Activated CD4-positive, alpha-beta T cell treated with anti-CD3 and anti-CD28 coated beads, Interleukin-2, amount 10 ng/mL, durations not matched to agents 7 days and 5 days (primary cell): ENCODE measurements around the gene WFDC9. TPM values are rescaled to one million over a fixed set of nuclear protein-coding genes. Genes with fewer than 3 reads are reported as not detected.
A peak's percentile ranks its signal among the peaks of the same experiment; 100 is the strongest.

Source experiments
- CTCF ChIA-PET: fragments of 350-600 bp; sonication (Branson Sonifier 250); formaldehyde crosslinking; loops from one replicate; lab custom pipeline; 2021; ENCODE audit warnings: antibody characterized with exemption; lab: Charles Lee
- POLR2A ChIA-PET: fragments of 350-600 bp; sonication (Branson Sonifier 250); formaldehyde crosslinking; loops from one replicate; lab custom pipeline; 2021; ENCODE audit warnings: antibody characterized with exemption; lab: Charles Lee
- DNase-seq: peaks from one replicate; pipeline ENCODE4 v3.0.0-alpha.2; 2020
- H3K27ac Mint-ChIP-seq: one replicate; pipeline ENCODE4 v1.8.0; 2021; ENCODE audit warnings: mild to moderate bottlenecking, moderate library complexity, mixed read lengths
- H3K27me3 Mint-ChIP-seq: one replicate; pipeline ENCODE4 v1.8.0; 2021; ENCODE audit warnings: mixed read lengths
- H3K36me3 Mint-ChIP-seq: one replicate; pipeline ENCODE4 v1.8.0; 2021; ENCODE audit warnings: low read depth, mixed read lengths
- H3K4me1 Mint-ChIP-seq: one replicate; pipeline ENCODE4 v1.8.0; 2021; ENCODE audit warnings: mixed read lengths
- H3K4me3 Mint-ChIP-seq: one replicate; pipeline ENCODE4 v1.8.0; 2021; ENCODE audit warnings: mild to moderate bottlenecking, moderate library complexity, mixed read lengths
- H3K9me3 Mint-ChIP-seq: one replicate; pipeline ENCODE4 v1.8.0; 2021; ENCODE audit warnings: mixed read lengths
- total RNA-seq, 2 experiments: library from RNA; stranded (reverse); gene quantifications; one replicate each; pipeline ENCODE4 v1.2.3, GENCODE V29; 2021

Gene WFDC9
- total RNA-seq, 2 experiments from 2014 or later = not detected

GRCh38 chr20:45630371-45630770 is 713 bp downstream of the WFDC9 start:
- H3K9me3 Mint-ChIP-seq = no peaks in the 10 kb centered on the region
- peaks cover 27% of the 10 kb centered on the region for H3K27me3 Mint-ChIP-seq
- no peak for DNase-seq
- H3K4me1 Mint-ChIP-seq = no peaks in the 10 kb centered on the region
- no peak overlapping the region for H3K27ac Mint-ChIP-seq
- ChIA-PET CTCF (interaction anchor here (1.8 kb wide), 1 partner anchor 141 kb away, joined by 5 read pairs; no protein-coding TSS in a partner anchor), POLR2A (no interaction called here)
- no peak overlapping the region for H3K4me3 Mint-ChIP-seq
- no peaks in the 10 kb centered on the region for H3K36me3 Mint-ChIP-seq

- H3K4me3 Mint-ChIP-seq = no peak within 1 kb of the TSS
- peaks cover 32% of the 10 kb centered on the region for H3K27me3 Mint-ChIP-seq
- no peaks in the 10 kb centered on the region for H3K4me1 Mint-ChIP-seq
- ChIA-PET POLR2A (no interaction called here), CTCF (interaction anchor here (0.5 to 1.8 kb wide), 4 partner anchors 15 to 267 kb away, joined by 4 to 5 read pairs (median 4); partner anchors contain the start of gene SYS1)
- no peak within 1 kb of the TSS for H3K27ac Mint-ChIP-seq
- no peaks in the 10 kb centered on the region for H3K9me3 Mint-ChIP-seq
- H3K36me3 Mint-ChIP-seq = no peaks in the 10 kb centered on the region
- DNase-seq = peak; percentile 11
Measured at GRCh38 chr20:45629496-45630100, 1.5 kb downstream of the WFDC9 start, which contains the start of gene WFDC10A. Gene WFDC10A, plus strand, starts transcription at chr20:45629739. Its CDS starts 75 bp downstream, at chr20:45629814.

GRCh38 chr20:45626540-45626939 is 4.5 kb downstream of the WFDC9 start:
- H3K36me3 Mint-ChIP-seq = no peaks in the 10 kb centered on the region
- H3K9me3 Mint-ChIP-seq = no peaks in the 10 kb centered on the region
- H3K27me3 Mint-ChIP-seq = peaks cover 30% of the 10 kb centered on the region
- H3K27ac Mint-ChIP-seq = no peak overlapping the region
- H3K4me3 Mint-ChIP-seq = no peak overlapping the region
- no peaks in the 10 kb centered on the region for H3K4me1 Mint-ChIP-seq
- POLR2A ChIA-PET = no interaction called here
- no peak for DNase-seq
- CTCF ChIA-PET = interaction anchor here (1.4 kb wide), 1 partner anchor 11 kb away, joined by 3 read pairs; no protein-coding TSS in a partner anchor

GRCh38 chr20:45621593-45621992 is 9.5 kb downstream of the WFDC9 start:
- Mint-ChIP-seq H3K4me3 (no peak overlapping the region), H3K9me3 (no peaks in the 10 kb centered on the region), H3K36me3 (no peaks in the 10 kb centered on the region), H3K4me1 (no peaks in the 10 kb centered on the region), H3K27me3 (peaks cover 18% of the 10 kb centered on the region), H3K27ac (no peak overlapping the region)
- CTCF ChIA-PET = interaction anchor here (0.6 kb wide), 1 partner anchor 94 kb away, joined by 5 read pairs; no protein-coding TSS in a partner anchor
- DNase-seq = no peak
- POLR2A ChIA-PET = no interaction called here

GRCh38 chr20:45617591-45617990 is 13.5 kb downstream of the WFDC9 start:
- no peaks in the 10 kb centered on the region for H3K36me3 Mint-ChIP-seq
- no peaks in the 10 kb centered on the region for H3K4me1 Mint-ChIP-seq
- no peak for DNase-seq
- ChIA-PET POLR2A (no interaction called here), CTCF (no interaction called here)
- H3K27me3 Mint-ChIP-seq = peaks cover 3% of the 10 kb centered on the region
- H3K9me3 Mint-ChIP-seq = no peaks in the 10 kb centered on the region
- no peak overlapping the region for H3K27ac Mint-ChIP-seq
- H3K4me3 Mint-ChIP-seq = no peak overlapping the region

GRCh38 chr20:45612314-45612713 is 18.8 kb downstream of the WFDC9 start:
- Mint-ChIP-seq H3K9me3 (peaks cover 6% of the 10 kb centered on the region), H3K27me3 (no peaks in the 10 kb centered on the region), H3K4me3 (no peak overlapping the region), H3K36me3 (no peaks in the 10 kb centered on the region), H3K4me1 (peaks cover 5% of the 10 kb centered on the region), H3K27ac (no peak overlapping the region)
- POLR2A ChIA-PET = no interaction called here
- no peak for DNase-seq
- CTCF ChIA-PET = no interaction called here

GRCh38 chr20:45611054-45611453 is 20.0 kb downstream of the WFDC9 start:
- no peak overlapping the region for H3K4me3 Mint-ChIP-seq
- POLR2A ChIA-PET = no interaction called here

GRCh38 chr20:45607810-45608209 is 23.3 kb downstream of the WFDC9 start:
- ChIA-PET POLR2A (no interaction called here), CTCF (interaction anchor here (0.6 kb wide), 1 partner anchor 16 kb away, joined by 4 read pairs; no protein-coding TSS in a partner anchor)
- H3K4me3 Mint-ChIP-seq = no peak overlapping the region
- H3K27me3 Mint-ChIP-seq = peaks cover 10% of the 10 kb centered on the region
- H3K4me1 Mint-ChIP-seq = peaks cover 5% of the 10 kb centered on the region
- DNase-seq = no peak
- no peak overlapping the region for H3K27ac Mint-ChIP-seq
- peaks cover 21% of the 10 kb centered on the region for H3K9me3 Mint-ChIP-seq
- H3K36me3 Mint-ChIP-seq = no peaks in the 10 kb centered on the region

More at GRCh38 chr20:45611054-45611453, 20.0 kb downstream of the WFDC9 start:
- no peak overlapping the region for H3K27ac Mint-ChIP-seq
- DNase-seq = no peak
- CTCF ChIA-PET = no interaction called here
- H3K4me1 Mint-ChIP-seq = peaks cover 5% of the 10 kb centered on the region
- H3K9me3 Mint-ChIP-seq = peaks cover 10% of the 10 kb centered on the region
- H3K27me3 Mint-ChIP-seq = peaks cover 2% of the 10 kb centered on the region
- H3K36me3 Mint-ChIP-seq = no peaks in the 10 kb centered on the region

GRCh38 chr20:45595235-45595634 is 35.8 kb downstream of the WFDC9 start:
- CTCF ChIA-PET = no interaction called here

GRCh38 chr20:45593498-45593897 is 37.6 kb downstream of the WFDC9 start:
- Mint-ChIP-seq H3K27ac (no peak overlapping the region), H3K9me3 (no peaks in the 10 kb centered on the region), H3K36me3 (no peaks in the 10 kb centered on the region), H3K4me3 (no peak overlapping the region), H3K4me1 (no peaks in the 10 kb centered on the region), H3K27me3 (peaks cover 35% of the 10 kb centered on the region)
- no peak for DNase-seq
- CTCF ChIA-PET = interaction anchor here (0.6 kb wide), 1 partner anchor 83 kb away, joined by 3 read pairs; no protein-coding TSS in a partner anchor
- POLR2A ChIA-PET = no interaction called here

More at GRCh38 chr20:45595235-45595634, 35.8 kb downstream of the WFDC9 start:
- Mint-ChIP-seq H3K27ac (no peak overlapping the region), H3K4me3 (no peak overlapping the region), H3K36me3 (no peaks in the 10 kb centered on the region), H3K9me3 (no peaks in the 10 kb centered on the region), H3K27me3 (peaks cover 31% of the 10 kb centered on the region), H3K4me1 (no peaks in the 10 kb centered on the region)
- POLR2A ChIA-PET = no interaction called here
- no peak for DNase-seq

GRCh38 chr20:45592574-45593189 is 38.4 kb downstream of the WFDC9 start:
- ChIA-PET CTCF (interaction anchor here (0.7 kb wide), 1 partner anchor 15 kb away, joined by 4 read pairs; no protein-coding TSS in a partner anchor), POLR2A (no interaction called here)
- Mint-ChIP-seq H3K27me3 (peaks cover 37% of the 10 kb centered on the region), H3K4me1 (no peaks in the 10 kb centered on the region), H3K9me3 (no peaks in the 10 kb centered on the region), H3K36me3 (no peaks in the 10 kb centered on the region), H3K27ac (no peak overlapping the region), H3K4me3 (no peak overlapping the region)
- DNase-seq = peak; percentile 33

- no peak overlapping the region for H3K27ac Mint-ChIP-seq
- no peaks in the 10 kb centered on the region for H3K9me3 Mint-ChIP-seq
- peaks cover 32% of the 10 kb centered on the region for H3K27me3 Mint-ChIP-seq
- H3K4me3 Mint-ChIP-seq = no peak overlapping the region
- ChIA-PET CTCF (no interaction called here), POLR2A (no interaction called here)
- H3K36me3 Mint-ChIP-seq = no peaks in the 10 kb centered on the region
- no peak for DNase-seq
- no peaks in the 10 kb centered on the region for H3K4me1 Mint-ChIP-seq
Measured at GRCh38 chr20:45589725-45590124, 41.4 kb downstream of the WFDC9 start.

- Mint-ChIP-seq H3K27ac (no peak overlapping the region), H3K4me3 (no peak overlapping the region), H3K36me3 (no peaks in the 10 kb centered on the region), H3K9me3 (no peaks in the 10 kb centered on the region), H3K4me1 (no peaks in the 10 kb centered on the region), H3K27me3 (peaks cover 25% of the 10 kb centered on the region)
- CTCF ChIA-PET = no interaction called here
- POLR2A ChIA-PET = no interaction called here
- no peak for DNase-seq
Measured at GRCh38 chr20:45588800-45589199, 42.3 kb downstream of the WFDC9 start.
